ENCODE results near the gene TECPR2.

GRCh38 chr14:102371361-102371760 lies 8.6 kb downstream of the TECPR2 start:
- no peak for TF ChIP-seq FOS (IDR thresholded peaks at IDR 0.05; ENCODE audit: borderline replicate concordance, extremely low read depth, insufficient read length)
- no peak for TF ChIP-seq CTCF (IDR thresholded peaks at IDR 0.05 in 2 of 3, conservative IDR thresholded peaks at IDR 0.05 in 1 of 3; ENCODE audit: control insufficient read depth in 2 of 3, extremely low read depth in 1 of 3, insufficient read depth in 1 of 3, low read depth in 3 of 3, low read length in 3 of 3)
- no peak for TF ChIP-seq EED (IDR thresholded peaks at IDR 0.05; ENCODE audit: low read depth)

Measured in GM12878 (cell line).